CMK (cell line): ENCODE results near the gene CDC42BPB.

Source experiments
- DNase-seq: peaks from one replicate; pipeline ENCODE4 v3.0.0-alpha.2; 2010; ENCODE audit warnings: low read depth

CDC42BPB gene

GRCh38 chr14:102966681-102967505 lies 90.5 kb downstream of the CDC42BPB start:
- no peak for DNase-seq

GRCh38 chr14:102965971-102966655 lies 91.2 kb downstream of the CDC42BPB start:
- no peak for DNase-seq

- no peak for DNase-seq
Measured at GRCh38 chr14:102965282-102965681, 92.1 kb downstream of the CDC42BPB start.

GRCh38 chr14:102964152-102964730 lies 93.1 kb downstream of the CDC42BPB start:
- no peak for DNase-seq

- no peak for DNase-seq
Measured at GRCh38 chr14:102962111-102962627, 95.2 kb downstream of the CDC42BPB start.

GRCh38 chr14:102958461-102958860 lies 98.9 kb downstream of the CDC42BPB start:
- no peak for DNase-seq

- DNase-seq = no peak
Measured at GRCh38 chr14:102957222-102957621, 100.1 kb downstream of the CDC42BPB start.

GRCh38 chr14:102955636-102956408 lies 101.5 kb downstream of the CDC42BPB start:
- no peak for DNase-seq

GRCh38 chr14:102954081-102954789 lies 103.1 kb downstream of the CDC42BPB start:
- no peak for DNase-seq

- DNase-seq = no peak
Measured at GRCh38 chr14:102953100-102953499, 104.2 kb downstream of the CDC42BPB start.

GRCh38 chr14:102952276-102952675 lies 105.1 kb downstream of the CDC42BPB start:
- no peak for DNase-seq

- DNase-seq = no peak
Measured at GRCh38 chr14:102951799-102952198, 105.5 kb downstream of the CDC42BPB start.

- no peak for DNase-seq
Measured at GRCh38 chr14:102951034-102951433, 106.3 kb downstream of the CDC42BPB start.

GRCh38 chr14:102949801-102950451 lies 107.4 kb downstream of the CDC42BPB start:
- no peak for DNase-seq

- DNase-seq = peak; percentile 27
Measured at GRCh38 chr14:102949062-102949800, 108.1 kb downstream of the CDC42BPB start.

GRCh38 chr14:102948698-102949061 lies 108.7 kb downstream of the CDC42BPB start:
- DNase-seq = no peak

GRCh38 chr14:102947321-102948103 lies 109.8 kb downstream of the CDC42BPB start:
- DNase-seq = no peak

GRCh38 chr14:102945346-102946130 lies 111.8 kb downstream of the CDC42BPB start:
- DNase-seq = no peak
